Central memory CD4-positive, alpha-beta T cell (primary cell): ENCODE data around the gene GABRA5.

Experiments used
- DNase-seq: peaks from one replicate; pipeline ENCODE4 v3.0.0; 2022

Gene GABRA5

GRCh38 chr15:26934848-26935247 is 68.0 kb downstream of the GABRA5 start:
- DNase-seq: no peak

GRCh38 chr15:26935322-26935721 is 68.5 kb downstream of the GABRA5 start:
- DNase-seq: no peak

GRCh38 chr15:26936502-26936901 is 69.6 kb downstream of the GABRA5 start:
- no peak for DNase-seq

GRCh38 chr15:26937134-26937533 is 70.3 kb downstream of the GABRA5 start:
- DNase-seq: no peak

GRCh38 chr15:26939398-26939797 is 72.5 kb downstream of the GABRA5 start:
- no peak for DNase-seq

GRCh38 chr15:26941489-26941888 is 74.6 kb downstream of the GABRA5 start:
- no peak for DNase-seq

GRCh38 chr15:26943866-26944265 is 77.0 kb downstream of the GABRA5 start:
- DNase-seq: no peak

GRCh38 chr15:26945046-26945445 is 78.2 kb downstream of the GABRA5 start:
- DNase-seq: no peak

- no peak for DNase-seq
These were observed 83.1 kb downstream of the GABRA5 start for GRCh38 chr15:26950001-26950400.

GRCh38 chr15:26954403-26954802 is 87.5 kb downstream of the GABRA5 start:
- no peak for DNase-seq

- DNase-seq: no peak
These were observed 100.9 kb downstream of the GABRA5 start for GRCh38 chr15:26967719-26968269.

- DNase-seq: no peak
These were observed 101.9 kb downstream of the GABRA5 start for GRCh38 chr15:26968806-26969205.

GRCh38 chr15:26970712-26971210 is 103.9 kb downstream of the GABRA5 start, which contains the start of gene GABRG3:
Gene GABRG3 (plus strand): TSS chr15:26971181.
- DNase-seq: no peak

- no peak for DNase-seq
These were observed 104.6 kb downstream of the GABRA5 start for GRCh38 chr15:26971271-26972018.

GRCh38 chr15:26972636-26973035 is 105.8 kb downstream of the GABRA5 start:
- DNase-seq: no peak

GRCh38 chr15:26974120-26974780 is 107.4 kb downstream of the GABRA5 start:
- no peak for DNase-seq

GRCh38 chr15:26981492-26981891 is 114.6 kb downstream of the GABRA5 start:
- DNase-seq: no peak

- DNase-seq: no peak
These were observed 117.0 kb downstream of the GABRA5 start for GRCh38 chr15:26983822-26984221.

- no peak for DNase-seq
These were observed 118.2 kb downstream of the GABRA5 start for GRCh38 chr15:26985050-26985449.

GRCh38 chr15:26996250-26996649 is 129.4 kb downstream of the GABRA5 start:
- no peak for DNase-seq
